ENCODE results near the gene MED13L. TPM values are rescaled to one million over a fixed set of nuclear protein-coding genes. Genes with fewer than 3 reads are reported as not detected.

The MED13L gene
- total and polyA plus RNA-seq, 2 of the 4 experiments (the other 2 are of a cell fraction): 17.9 to 49.1 TPM

DNA sequence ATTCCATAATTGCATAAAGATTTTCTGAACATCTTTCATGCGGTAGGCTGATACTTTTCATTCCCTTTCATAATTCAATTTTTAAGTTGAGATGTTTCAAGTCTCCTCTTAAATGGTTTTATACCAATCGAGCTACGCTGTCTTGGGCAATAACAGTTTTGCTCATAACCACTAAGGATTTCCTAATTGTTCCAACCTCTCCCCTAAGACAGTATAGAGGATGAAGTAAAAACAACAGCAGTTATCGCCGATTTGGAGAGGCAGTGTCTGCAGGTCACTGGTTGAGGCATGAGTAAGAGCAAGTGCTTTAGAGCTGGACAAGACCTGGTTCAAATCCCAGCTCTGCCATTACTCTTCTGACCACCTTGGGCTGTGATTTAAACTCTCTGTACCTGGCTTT, 6.9 kb upstream of the MED13L start:
- Histone ChIP-seq H4K8ac (ENCODE audit: low read depth in 2 of 2, low read length in 2 of 2) (no peak overlapping the region), H4K91ac (ENCODE audit: insufficient read depth, low read depth, low read length) (no peak overlapping the region), H3K4me1 (ENCODE audit: control insufficient read depth, insufficient read depth, low read length) (0 out of 2 replicates have a peak, but pooled peaks cover 1% of the 10 kb centered on the region), H2BK15ac (ENCODE audit: low read depth, low read length) (no peak overlapping the region), H3K27me3 (ENCODE audit: control insufficient read depth, insufficient read depth, low read length) (no peaks in the 10 kb centered on the region), H2BK5ac (ENCODE audit: low read depth, low read length, poor library complexity, severe bottlenecking) (no peak overlapping the region), H2AFZ (replicated peaks; ENCODE audit: low read length, poor library complexity) (no peak overlapping the region), H3K9ac (ENCODE audit: low read depth, low read length) (no peak overlapping the region), H4K5ac (ENCODE audit: low read depth, low read length) (no peak overlapping the region), H3K4me2 (ENCODE audit: low read depth, low read length) (no peak overlapping the region), H2AK5ac (ENCODE audit: low read depth, low read length) (no peak overlapping the region), H3K23ac (ENCODE audit: low read depth, low read length) (no peak overlapping the region), H3K4me3 (ENCODE audit: insufficient read depth, low read depth, low read length) (no peak overlapping the region), H3K18ac (ENCODE audit: low read depth, low read length) (no peak overlapping the region), H2BK20ac (ENCODE audit: low read depth, low read length) (no peak overlapping the region), H3K14ac (replicated peaks; ENCODE audit: low read depth, low read length) (no peak overlapping the region), H3K9me1 (ENCODE audit: insufficient read depth, low read length) (peaks cover 2% of the 10 kb centered on the region; the same call in 1 of the 2 replicates), H3K79me1 (ENCODE audit: low read depth in 1 of 2, low read length in 2 of 2) (no peaks in the 10 kb centered on the region), H3K27ac (ENCODE audit: insufficient read depth, low read length) (no peak overlapping the region), H3K4ac (ENCODE audit: low read depth, low read length) (no peak overlapping the region), H2AK9ac (replicated peaks; ENCODE audit: low read depth, low read length, poor library complexity) (no peak overlapping the region), H2BK120ac (ENCODE audit: low read depth, low read length) (no peak overlapping the region), H3K9me3 (ENCODE audit: control insufficient read depth, insufficient read depth, low read length) (no peaks in the 10 kb centered on the region), H3K56ac (ENCODE audit: extremely low read depth, insufficient read depth, low read length) (no peak overlapping the region), H3K36me3 (ENCODE audit: control insufficient read depth, insufficient read depth, low read length) (no peaks in the 10 kb centered on the region), H4K20me1 (ENCODE audit: insufficient read depth, low read length) (no peaks in the 10 kb centered on the region)
- intact Hi-C loops (cut with micrococcal nuclease): no loop called here
- CTCF ChIA-PET: interaction anchor here (0.6 kb wide), 1 partner anchor 110 kb away, joined by 3 read pairs; no protein-coding TSS in a partner anchor
- WGBS, 2 experiments (ENCODE audit: extremely low coverage in 2 of 2, insufficient read length in 1 of 2): no CpG with 5 or more reads among the region's 5 CpGs
- DNase-seq (no peak), ATAC-seq (ENCODE audit: low read depth) (no peak)
- in situ Hi-C loops (cut with MboI; ENCODE audit: low sequenced_read_pairs): loop anchor here (10.0 kb wide), 1 partner anchor 310 kb away; no protein-coding TSS in a partner anchor
- dilution Hi-C loops (cut with HindIII; ENCODE audit: low sequenced_read_pairs, unreplicated experiment): no loop called here
- BruUV-seq (replicated peaks): no TSS peak
- POLR2A ChIA-PET (ENCODE audit: unreplicated experiment): no interaction called here
- no peak for TF ChIP-seq NFE2L2 (IDR thresholded peaks at IDR 0.05; ENCODE audit: low read depth, low read length)
- TF ChIP-seq SMC3 (IDR thresholded peaks at IDR 0.05; ENCODE audit: low read depth, low read length): no peak
- no peak for TF ChIP-seq CHD1 (IDR thresholded peaks at IDR 0.05; ENCODE audit: low read depth, low read length)
- no peak for TF ChIP-seq FOS (IDR thresholded peaks at IDR 0.05; ENCODE audit: low read depth, low read length)
- TF ChIP-seq, protein P1, sequence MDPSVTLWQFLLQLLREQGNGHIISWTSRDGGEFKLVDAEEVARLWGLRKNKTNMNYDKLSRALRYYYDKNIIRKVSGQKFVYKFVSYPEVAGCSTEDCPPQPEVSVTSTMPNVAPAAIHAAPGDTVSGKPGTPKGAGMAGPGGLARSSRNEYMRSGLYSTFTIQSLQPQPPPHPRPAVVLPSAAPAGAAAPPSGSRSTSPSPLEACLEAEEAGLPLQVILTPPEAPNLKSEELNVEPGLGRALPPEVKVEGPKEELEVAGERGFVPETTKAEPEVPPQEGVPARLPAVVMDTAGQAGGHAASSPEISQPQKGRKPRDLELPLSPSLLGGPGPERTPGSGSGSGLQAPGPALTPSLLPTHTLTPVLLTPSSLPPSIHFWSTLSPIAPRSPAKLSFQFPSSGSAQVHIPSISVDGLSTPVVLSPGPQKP (IDR thresholded peaks at IDR 0.05; ENCODE audit: borderline replicate concordance, low read depth, low read length): no peak
- TF ChIP-seq, protein P2, sequence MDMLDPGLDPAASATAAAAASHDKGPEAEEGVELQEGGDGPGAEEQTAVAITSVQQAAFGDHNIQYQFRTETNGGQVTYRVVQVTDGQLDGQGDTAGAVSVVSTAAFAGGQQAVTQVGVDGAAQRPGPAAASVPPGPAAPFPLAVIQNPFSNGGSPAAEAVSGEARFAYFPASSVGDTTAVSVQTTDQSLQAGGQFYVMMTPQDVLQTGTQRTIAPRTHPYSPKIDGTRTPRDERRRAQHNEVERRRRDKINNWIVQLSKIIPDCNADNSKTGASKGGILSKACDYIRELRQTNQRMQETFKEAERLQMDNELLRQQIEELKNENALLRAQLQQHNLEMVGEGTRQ (IDR thresholded peaks at IDR 0.05; ENCODE audit: low read depth, low read length): no peak
- TF ChIP-seq CEBPB (IDR thresholded peaks at IDR 0.05; ENCODE audit: low read depth, low read length): no peak
- TF ChIP-seq, protein P3, sequence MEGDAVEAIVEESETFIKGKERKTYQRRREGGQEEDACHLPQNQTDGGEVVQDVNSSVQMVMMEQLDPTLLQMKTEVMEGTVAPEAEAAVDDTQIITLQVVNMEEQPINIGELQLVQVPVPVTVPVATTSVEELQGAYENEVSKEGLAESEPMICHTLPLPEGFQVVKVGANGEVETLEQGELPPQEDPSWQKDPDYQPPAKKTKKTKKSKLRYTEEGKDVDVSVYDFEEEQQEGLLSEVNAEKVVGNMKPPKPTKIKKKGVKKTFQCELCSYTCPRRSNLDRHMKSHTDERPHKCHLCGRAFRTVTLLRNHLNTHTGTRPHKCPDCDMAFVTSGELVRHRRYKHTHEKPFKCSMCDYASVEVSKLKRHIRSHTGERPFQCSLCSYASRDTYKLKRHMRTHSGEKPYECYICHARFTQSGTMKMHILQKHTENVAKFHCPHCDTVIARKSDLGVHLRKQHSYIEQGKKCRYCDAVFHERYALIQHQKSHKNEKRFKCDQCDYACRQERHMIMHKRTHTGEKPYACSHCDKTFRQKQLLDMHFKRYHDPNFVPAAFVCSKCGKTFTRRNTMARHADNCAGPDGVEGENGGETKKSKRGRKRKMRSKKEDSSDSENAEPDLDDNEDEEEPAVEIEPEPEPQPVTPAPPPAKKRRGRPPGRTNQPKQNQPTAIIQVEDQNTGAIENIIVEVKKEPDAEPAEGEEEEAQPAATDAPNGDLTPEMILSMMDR (conservative IDR thresholded peaks at IDR 0.05; ENCODE audit: low read depth, low read length): no peak
- no peak for TF ChIP-seq MAZ (IDR thresholded peaks at IDR 0.05; ENCODE audit: borderline replicate concordance, low read depth, low read length)
- no peak for TF ChIP-seq RFX5 (IDR thresholded peaks at IDR 0.05; ENCODE audit: low read depth, low read length)
